Effector memory CD8-positive, alpha-beta T cell (primary cell): ENCODE measurements around the gene NEDD9.

Experiments used
- ATAC-seq: fragments of 150-1000 bp; cut with Tn5 transposase; replicated peaks from 2 replicates; pipeline ENCODE4 v1.10.0; 2021; ENCODE audit warnings: mild to moderate bottlenecking, moderate library complexity
- DNase-seq, 3 experiments: peaks; one replicate each; pipeline ENCODE4 v3.0.0; 2021
- H3K27ac Mint-ChIP-seq, 2 donors: one replicate each; pipeline ENCODE4 v1.8.0; 2022; ENCODE audit warnings: mild to moderate bottlenecking in 2 of 2, mixed read lengths in 2 of 2, moderate library complexity in 2 of 2
- H3K27me3 Mint-ChIP-seq, 2 donors: one replicate each; pipeline ENCODE4 v1.8.0; 2022; ENCODE audit warnings: mixed read lengths in 2 of 2
- H3K36me3 Mint-ChIP-seq: one replicate; pipeline ENCODE4 v1.8.0; 2022; ENCODE audit warnings: mild to moderate bottlenecking, moderate library complexity, mixed read lengths; ENCODE audit not compliant: insufficient read depth
- H3K4me1 Mint-ChIP-seq, 2 donors: one replicate each; pipeline ENCODE4 v1.8.0; 2022; ENCODE audit warnings: low read depth in 2 of 2, mixed read lengths in 2 of 2
- H3K4me3 Mint-ChIP-seq, 2 donors: one replicate each; pipeline ENCODE4 v1.8.0; 2022; ENCODE audit warnings: mild to moderate bottlenecking in 2 of 2, mixed read lengths in 2 of 2, moderate library complexity in 2 of 2
- H3K9me3 Mint-ChIP-seq, 2 donors: one replicate each; pipeline ENCODE4 v1.8.0; 2022; ENCODE audit warnings: mixed read lengths in 2 of 2
- total RNA-seq, 9 experiments: gene quantifications; one replicate each; lab custom pipeline; 2026; lab: John Stamatoyannopoulos, UW

NEDD9 gene, protein sequence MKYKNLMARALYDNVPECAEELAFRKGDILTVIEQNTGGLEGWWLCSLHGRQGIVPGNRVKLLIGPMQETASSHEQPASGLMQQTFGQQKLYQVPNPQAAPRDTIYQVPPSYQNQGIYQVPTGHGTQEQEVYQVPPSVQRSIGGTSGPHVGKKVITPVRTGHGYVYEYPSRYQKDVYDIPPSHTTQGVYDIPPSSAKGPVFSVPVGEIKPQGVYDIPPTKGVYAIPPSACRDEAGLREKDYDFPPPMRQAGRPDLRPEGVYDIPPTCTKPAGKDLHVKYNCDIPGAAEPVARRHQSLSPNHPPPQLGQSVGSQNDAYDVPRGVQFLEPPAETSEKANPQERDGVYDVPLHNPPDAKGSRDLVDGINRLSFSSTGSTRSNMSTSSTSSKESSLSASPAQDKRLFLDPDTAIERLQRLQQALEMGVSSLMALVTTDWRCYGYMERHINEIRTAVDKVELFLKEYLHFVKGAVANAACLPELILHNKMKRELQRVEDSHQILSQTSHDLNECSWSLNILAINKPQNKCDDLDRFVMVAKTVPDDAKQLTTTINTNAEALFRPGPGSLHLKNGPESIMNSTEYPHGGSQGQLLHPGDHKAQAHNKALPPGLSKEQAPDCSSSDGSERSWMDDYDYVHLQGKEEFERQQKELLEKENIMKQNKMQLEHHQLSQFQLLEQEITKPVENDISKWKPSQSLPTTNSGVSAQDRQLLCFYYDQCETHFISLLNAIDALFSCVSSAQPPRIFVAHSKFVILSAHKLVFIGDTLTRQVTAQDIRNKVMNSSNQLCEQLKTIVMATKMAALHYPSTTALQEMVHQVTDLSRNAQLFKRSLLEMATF
- 48.3 to 185 (median 93.7) reads per million in 9 experiments for total RNA-seq

GRCh38 chr6:11232193-11232769 is at the start of gene NEDD9:
Gene NEDD9 (minus strand): TSS chr6:11232668. CDS start chr6:11232515, 153 bp downstream.
- ATAC-seq, result peak; percentile 90
- Mint-ChIP-seq H3K27me3 (no peaks in the 10 kb centered on the region), H3K36me3 (peaks cover 18% of the 10 kb centered on the region), H3K4me1 (peaks cover 48 to 67% of the 10 kb centered on the region in 2 donors), H3K27ac (peak within 1 kb of the TSS; percentile 92 to 99), H3K9me3 (no peaks in the 10 kb centered on the region), H3K4me3 (peak within 1 kb of the TSS; percentile 79 to 89)
- peak; percentile 91 to 93 (median 93) for DNase-seq

DNA sequence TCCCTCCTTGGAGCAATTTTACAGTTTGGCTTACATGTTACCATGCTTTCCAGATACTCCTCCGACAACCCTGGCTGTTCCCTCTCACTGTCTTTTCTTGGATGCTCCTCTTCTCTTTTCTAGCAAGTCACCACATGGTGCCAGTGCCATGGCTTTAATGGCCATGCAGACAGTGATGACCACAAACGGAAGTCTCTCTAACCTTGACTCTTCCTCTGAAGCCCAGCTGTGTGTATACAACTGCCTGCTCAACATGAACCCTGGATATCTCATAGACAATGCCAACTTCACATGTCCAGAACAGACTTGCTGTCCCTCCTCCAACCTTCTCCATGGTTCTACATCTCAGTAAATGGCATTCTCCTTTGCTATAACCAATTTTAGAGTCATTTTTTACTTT is 49.8 kb upstream of the NEDD9 start:
- ATAC-seq (no peak), DNase-seq (no peak)
- Mint-ChIP-seq H3K4me1 (peaks cover 31 to 38% of the 10 kb centered on the region in 2 donors), H3K4me3 (no peak overlapping the region), H3K27ac (no peak overlapping the region), H3K36me3 (peaks cover 5% of the 10 kb centered on the region), H3K27me3 (no peaks in the 10 kb centered on the region), H3K9me3 (no peaks in the 10 kb centered on the region)

DNA sequence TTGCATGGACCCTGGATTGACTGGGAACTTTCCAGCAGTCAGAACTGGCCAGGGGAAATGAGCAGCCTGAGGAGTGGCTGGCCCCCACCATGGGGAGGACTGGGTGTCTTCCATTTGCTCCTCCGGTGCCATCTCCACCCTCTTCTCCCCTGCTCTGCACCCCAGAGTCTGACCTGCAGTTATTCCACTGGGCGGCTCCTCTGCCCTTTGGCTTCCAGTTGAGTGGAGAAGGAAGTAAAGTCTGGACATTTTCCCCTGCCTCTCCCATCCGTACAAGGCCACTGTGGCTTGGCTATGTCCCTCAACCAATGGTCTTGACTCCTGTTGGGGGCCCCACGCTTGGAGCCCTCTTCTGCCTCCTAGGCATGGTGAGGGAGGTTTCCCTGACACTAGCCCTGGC is 47.9 kb upstream of the NEDD9 start:
- Mint-ChIP-seq H3K4me1 (peaks cover 46 to 54% of the 10 kb centered on the region in 2 donors), H3K4me3 (no peak overlapping the region), H3K27me3 (no peaks in the 10 kb centered on the region), H3K9me3 (no peaks in the 10 kb centered on the region), H3K27ac (peak overlapping the region; percentile 20 to 29), H3K36me3 (peaks cover 5% of the 10 kb centered on the region)
- no peak for ATAC-seq
- DNase-seq, result no peak

DNA sequence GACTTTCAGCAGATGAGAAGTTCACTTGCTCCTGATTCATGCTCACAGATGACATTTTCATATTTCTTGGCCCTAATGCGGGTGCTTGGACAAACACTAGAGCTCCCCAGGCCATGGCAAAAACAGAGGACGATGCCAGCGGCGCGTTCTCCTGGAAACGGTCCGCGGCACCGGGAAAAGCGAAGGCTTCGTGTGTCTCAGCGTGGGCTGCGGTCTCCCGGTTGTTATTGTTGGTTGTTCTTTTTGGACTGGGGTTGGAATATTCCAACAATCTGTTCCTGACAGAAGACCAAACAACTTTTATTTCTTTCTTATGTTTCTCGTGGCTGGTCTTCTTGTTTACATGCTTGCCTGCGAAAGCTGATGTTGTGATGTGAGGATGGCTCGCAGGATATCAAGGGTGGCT is 46.8 kb upstream of the NEDD9 start:
- H3K27ac Mint-ChIP-seq, result peak overlapping the region; percentile 17 to 41
- H3K27me3 Mint-ChIP-seq, result no peaks in the 10 kb centered on the region
- no peak overlapping the region for H3K4me3 Mint-ChIP-seq
- H3K9me3 Mint-ChIP-seq, result no peaks in the 10 kb centered on the region
- ATAC-seq, result no peak
- peaks cover 53 to 58% of the 10 kb centered on the region in 2 donors for H3K4me1 Mint-ChIP-seq
- H3K36me3 Mint-ChIP-seq, result peaks cover 5% of the 10 kb centered on the region
- no peak for DNase-seq

- peak; percentile 70 for ATAC-seq
- no peaks in the 10 kb centered on the region for H3K27me3 Mint-ChIP-seq
- peaks cover 53 to 59% of the 10 kb centered on the region in 2 donors for H3K4me1 Mint-ChIP-seq
- peak overlapping the region; percentile 85 to 95 for H3K27ac Mint-ChIP-seq
- H3K9me3 Mint-ChIP-seq, result no peaks in the 10 kb centered on the region
- peaks cover 5% of the 10 kb centered on the region for H3K36me3 Mint-ChIP-seq
- peak overlapping the region; percentile 46 to 70 for H3K4me3 Mint-ChIP-seq
- peak in 2 of 3 experiments; percentile 7 to 8 for DNase-seq
Observed at GRCh38 chr6:11278207-11278559, 45.7 kb upstream of the NEDD9 start.

DNA sequence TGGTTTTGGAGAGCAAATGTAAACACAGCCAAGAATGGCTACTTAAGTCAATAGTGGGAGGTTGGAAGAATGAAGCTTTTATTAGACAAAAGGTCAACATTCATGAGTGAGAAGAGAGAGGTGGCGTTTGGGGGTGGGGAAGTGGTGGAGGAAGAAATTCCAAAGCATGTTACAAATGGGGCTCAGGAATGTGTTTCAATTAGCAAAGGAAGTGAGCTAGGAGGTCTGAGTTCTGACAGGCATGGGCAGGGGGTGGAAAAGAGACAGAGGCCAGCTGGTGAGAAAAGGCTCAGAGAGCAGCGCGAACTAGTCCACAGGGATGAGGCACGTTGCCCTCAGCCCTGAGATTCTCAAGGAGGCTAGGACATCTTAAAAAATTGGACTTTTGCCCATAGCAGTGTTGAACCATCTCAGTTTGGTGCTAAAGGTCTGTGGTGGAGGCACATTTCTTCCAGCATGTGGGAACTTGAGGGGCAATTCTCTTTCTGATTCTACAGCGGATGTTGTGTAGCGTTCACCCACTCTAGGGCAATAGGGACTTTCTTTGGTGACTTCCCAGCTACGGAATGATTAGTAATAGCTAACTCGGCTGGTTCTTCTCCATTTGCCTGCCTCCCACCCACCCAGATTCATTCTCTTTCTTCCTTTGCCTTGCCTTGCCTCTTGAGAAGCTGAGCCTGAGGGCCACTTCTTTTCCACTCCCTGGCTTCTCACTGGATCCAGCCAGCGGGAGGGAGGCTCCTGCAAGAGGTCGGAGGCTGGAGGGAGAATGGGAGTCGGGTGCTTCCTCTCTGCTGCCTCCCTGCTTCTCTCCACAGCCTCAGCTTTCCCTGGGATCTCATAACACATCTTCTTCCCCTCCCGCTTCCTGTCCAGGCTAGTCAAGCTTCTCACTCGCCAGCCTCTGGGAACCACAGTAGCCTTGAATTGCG is 45.1 kb upstream of the NEDD9 start:
- Mint-ChIP-seq H3K4me3 (peak overlapping the region; percentile 46 to 70), H3K9me3 (no peaks in the 10 kb centered on the region), H3K36me3 (peaks cover 5% of the 10 kb centered on the region), H3K27ac (peak overlapping the region; percentile 85 to 95), H3K4me1 (peaks cover 53 to 59% of the 10 kb centered on the region in 2 donors), H3K27me3 (no peaks in the 10 kb centered on the region)
- ATAC-seq (peak; percentile 67), DNase-seq (peak in 1 of 3 experiments; percentile 8)

DNA sequence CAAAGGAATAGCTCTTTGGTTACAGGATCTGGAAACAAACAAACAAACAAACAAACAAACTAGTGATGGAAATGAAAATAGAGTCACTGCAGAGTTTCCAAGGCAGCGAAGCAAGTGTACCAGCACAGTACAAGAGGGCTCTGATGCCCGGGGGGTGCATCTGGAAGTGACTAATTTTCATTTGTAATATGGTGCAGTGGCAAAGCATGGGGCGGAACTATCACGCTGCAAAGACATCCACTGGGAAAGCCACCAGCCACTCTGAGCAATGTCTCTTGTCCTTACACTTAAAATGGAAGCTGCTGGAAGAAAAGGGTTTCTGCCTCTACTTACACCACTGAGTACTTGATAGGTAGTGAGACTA is 44.4 kb upstream of the NEDD9 start:
- ATAC-seq (no peak), DNase-seq (no peak)
- Mint-ChIP-seq H3K9me3 (no peaks in the 10 kb centered on the region), H3K4me3 (peak overlapping the region in 1 of 2 donors; percentile 70), H3K27ac (peak overlapping the region; percentile 85 to 95), H3K36me3 (peaks cover 5% of the 10 kb centered on the region), H3K4me1 (peaks cover 53 to 59% of the 10 kb centered on the region in 2 donors), H3K27me3 (no peaks in the 10 kb centered on the region)

- no peak for ATAC-seq
- no peak for DNase-seq
- H3K4me1 Mint-ChIP-seq, result peaks cover 53 to 58% of the 10 kb centered on the region in 2 donors
- no peaks in the 10 kb centered on the region for H3K27me3 Mint-ChIP-seq
- H3K36me3 Mint-ChIP-seq, result peaks cover 5% of the 10 kb centered on the region
- H3K4me3 Mint-ChIP-seq, result peak overlapping the region; percentile 58 to 67
- H3K9me3 Mint-ChIP-seq, result no peaks in the 10 kb centered on the region
- peak overlapping the region; percentile 85 to 95 for H3K27ac Mint-ChIP-seq
Observed at GRCh38 chr6:11276228-11276627, 43.8 kb upstream of the NEDD9 start.

DNA sequence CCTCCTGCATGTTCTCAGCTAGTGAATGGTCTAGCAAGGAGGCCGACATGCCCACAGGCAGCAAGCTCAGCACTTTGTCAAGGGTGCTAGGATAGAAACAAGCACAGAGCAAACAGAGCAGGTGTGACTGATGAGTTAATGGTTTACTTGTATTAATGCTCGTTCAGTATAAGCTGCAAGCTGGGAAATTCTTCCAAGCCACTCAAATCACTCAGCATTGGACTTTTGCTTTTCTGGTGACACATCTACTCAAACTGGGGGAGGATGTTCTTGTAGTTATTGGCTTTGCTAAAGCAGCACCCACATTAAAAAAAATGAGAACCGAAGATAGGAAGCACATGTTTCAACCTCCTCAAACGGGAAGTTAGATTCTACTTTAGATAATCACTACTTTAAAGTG is 43.1 kb upstream of the NEDD9 start:
- Mint-ChIP-seq H3K36me3 (peaks cover 2% of the 10 kb centered on the region), H3K27me3 (no peaks in the 10 kb centered on the region), H3K4me1 (peaks cover 49 to 55% of the 10 kb centered on the region in 2 donors), H3K4me3 (peak overlapping the region; percentile 58 to 67), H3K9me3 (no peaks in the 10 kb centered on the region), H3K27ac (peak overlapping the region; percentile 85 to 91)
- peak; percentile 55 for ATAC-seq
- DNase-seq, result peak in 1 of 3 experiments; percentile 16

- Mint-ChIP-seq H3K9me3 (no peaks in the 10 kb centered on the region), H3K36me3 (no peaks in the 10 kb centered on the region), H3K27me3 (no peaks in the 10 kb centered on the region), H3K4me1 (peaks cover 41 to 42% of the 10 kb centered on the region in 2 donors), H3K4me3 (no peak overlapping the region), H3K27ac (peak overlapping the region in 1 of 2 donors; percentile 53)
- no peak for DNase-seq
- no peak for ATAC-seq
Observed at GRCh38 chr6:11273406-11274065, 41.1 kb upstream of the NEDD9 start.

GRCh38 chr6:11272491-11273192 is 40.2 kb upstream of the NEDD9 start:
- peaks cover 32 to 33% of the 10 kb centered on the region in 2 donors for H3K4me1 Mint-ChIP-seq
- H3K27me3 Mint-ChIP-seq, result no peaks in the 10 kb centered on the region
- H3K36me3 Mint-ChIP-seq, result no peaks in the 10 kb centered on the region
- no peak overlapping the region for H3K27ac Mint-ChIP-seq
- DNase-seq (no peak), ATAC-seq (no peak)
- no peaks in the 10 kb centered on the region for H3K9me3 Mint-ChIP-seq
- H3K4me3 Mint-ChIP-seq, result no peak overlapping the region
